NCI-H2196 treated with DMSO at 0.1 percent for 48 hours (cell line): ENCODE results near the gene TSSK1B.
"Not testable (repeated sequence)": the region's sequence is repeated elsewhere in the genome, so short reads cannot be mapped to it uniquely, and the experiment has no call there.

ENCODE experiments used
- DNase-seq: peaks from one replicate; lab custom pipeline; 2025; ENCODE audit not compliant: unreplicated experiment; lab: John Stamatoyannopoulos, UW

TSSK1B gene

GRCh38 chr5:113404269-113404668 lies 30.5 kb downstream of the TSSK1B start:
- no peak for DNase-seq

GRCh38 chr5:113397986-113398385 lies 36.8 kb downstream of the TSSK1B start:
- not testable (repeated sequence) for DNase-seq

- DNase-seq, result no peak
These were observed 37.7 kb downstream of the TSSK1B start for GRCh38 chr5:113397046-113397445.

DNA sequence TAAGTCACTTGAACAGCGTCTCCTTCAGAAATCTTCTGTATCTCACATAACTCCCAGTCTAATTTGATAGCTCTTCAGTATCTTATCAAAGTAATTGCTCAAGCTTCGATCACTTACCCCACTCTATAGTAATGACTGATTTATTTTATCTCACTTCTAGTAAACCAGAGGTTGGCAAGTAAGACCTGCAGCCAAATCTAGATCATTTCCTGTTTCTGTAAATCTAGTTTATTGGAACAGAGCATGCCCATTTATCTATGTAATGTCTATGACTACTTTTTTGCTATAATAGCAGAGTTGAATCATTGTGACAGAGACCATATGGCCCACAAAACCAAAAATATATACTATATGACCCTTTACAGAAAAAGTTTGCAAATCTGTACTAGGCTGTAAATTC lies 40.1 kb downstream of the TSSK1B start:
- DNase-seq, result no peak

DNA sequence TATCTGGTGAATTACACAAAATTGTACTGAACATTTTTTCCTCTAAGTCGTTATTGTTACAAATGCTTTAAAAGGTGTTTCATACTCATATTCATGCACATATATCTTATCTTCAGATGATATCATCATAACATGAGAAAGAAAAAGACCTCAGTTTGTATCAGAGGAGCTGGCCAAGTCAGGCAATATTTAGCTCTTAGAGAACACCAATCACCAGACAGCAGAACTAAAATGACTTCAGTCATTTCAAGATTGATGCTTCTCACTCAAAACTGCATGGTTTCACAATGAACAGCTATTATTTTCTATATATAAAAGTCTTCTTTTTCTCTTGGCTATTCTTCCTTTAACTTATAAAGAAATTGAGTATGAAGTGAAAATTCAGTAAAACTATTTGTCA lies 44.6 kb downstream of the TSSK1B start:
- no peak for DNase-seq

- no peak for DNase-seq
These were observed 45.7 kb downstream of the TSSK1B start for GRCh38 chr5:113389116-113389515.

GRCh38 chr5:113387844-113388243 lies 46.9 kb downstream of the TSSK1B start:
- DNase-seq, result no peak

DNA sequence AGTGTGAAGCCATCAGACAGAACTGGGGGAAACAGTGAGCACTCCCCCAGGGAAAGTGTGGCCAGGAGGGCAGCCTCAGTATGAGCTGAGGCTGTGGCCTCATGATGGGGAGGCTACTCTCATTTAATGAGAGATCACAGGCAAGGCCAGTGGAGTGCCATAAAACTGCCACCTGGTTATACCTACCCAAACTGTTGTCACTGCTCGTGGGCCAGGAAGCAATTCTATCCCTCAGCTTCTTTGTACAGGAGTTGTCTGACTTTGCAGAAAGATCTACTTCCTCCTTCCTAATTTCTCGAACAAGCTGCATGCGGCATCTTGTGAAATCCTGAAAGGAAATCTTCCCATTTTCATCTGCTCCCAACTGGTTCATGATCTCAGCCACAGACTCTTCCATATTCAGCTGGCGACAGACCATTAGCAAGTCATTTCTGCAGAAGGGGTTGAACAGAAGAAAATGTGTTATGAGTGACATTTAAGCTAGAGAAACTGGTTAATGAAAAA lies 50.0 kb downstream of the TSSK1B start:
- DNase-seq, result no peak

DNA sequence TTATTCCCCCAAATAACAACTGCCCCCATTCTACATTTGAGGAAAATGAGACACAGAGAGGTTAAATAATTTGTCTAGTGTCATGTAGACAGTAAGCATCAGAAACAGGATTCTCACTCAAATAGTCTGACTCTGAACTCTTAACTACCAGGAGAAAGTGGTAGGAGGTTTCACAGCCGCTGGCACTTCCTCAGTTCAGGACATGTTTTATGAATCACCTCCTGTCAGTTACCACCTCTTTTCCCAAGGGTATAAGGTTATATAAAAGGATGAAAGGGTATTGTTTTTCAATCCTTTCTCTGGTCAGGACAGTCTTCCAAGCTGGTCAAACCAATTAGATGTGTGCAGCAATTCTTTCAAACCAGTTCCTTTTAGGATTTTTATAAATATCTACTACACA lies 52.1 kb downstream of the TSSK1B start:
- DNase-seq, result no peak
